HG02623 (cell line): ENCODE data around the gene ZFR2.
"Not testable (repeated sequence)": the region's sequence is repeated elsewhere in the genome, so short reads cannot be mapped to it uniquely, and the experiment has no call there.

Experiments
- ATAC-seq: cut with Tn5 transposase; IDR thresholded peaks from one replicate; pipeline ENCODE4 v1.9.1; 2021; ENCODE audit warnings: moderate library complexity; ENCODE audit not compliant: unreplicated experiment

Gene ZFR2

GRCh38 chr19:3758297-3758696 lies 110.5 kb downstream of the ZFR2 start:
- not testable (repeated sequence) for ATAC-seq

- not testable (repeated sequence) for ATAC-seq
These were observed 111.1 kb downstream of the ZFR2 start for GRCh38 chr19:3757705-3758104.
